Activated T-cell treated with anti-CD3 and anti-CD28 coated beads, Interleukin-2, amount 50 U/mL, for 24 hours (primary cell): ENCODE data around the gene DNAJC17.

Experiments
- DNase-seq: peaks from one replicate; pipeline ENCODE4 v3.0.0-alpha.2; 2020
- H3K27ac Mint-ChIP-seq: 2 replicates; pipeline ENCODE4 v1.8.0; 2020; ENCODE audit warnings: mild to moderate bottlenecking, mixed read lengths
- H3K27me3 Mint-ChIP-seq: 2 replicates; pipeline ENCODE4 v1.8.0; 2020; ENCODE audit warnings: mixed read lengths
- H3K36me3 Mint-ChIP-seq: 2 replicates; pipeline ENCODE4 v1.8.0; 2020; ENCODE audit warnings: low read depth, mixed read lengths
- H3K4me1 Mint-ChIP-seq: 2 replicates; pipeline ENCODE4 v1.8.0; 2020; ENCODE audit warnings: low read depth, mixed read lengths
- H3K4me3 Mint-ChIP-seq: 2 replicates; pipeline ENCODE4 v1.8.0; 2020; ENCODE audit warnings: mild to moderate bottlenecking, moderate library complexity, mixed read lengths
- H3K9me3 Mint-ChIP-seq: 2 replicates; pipeline ENCODE4 v1.8.0; 2020; ENCODE audit warnings: mixed read lengths

DNAJC17 gene

GRCh38 chr15:40843885-40844695 is 36.8 kb upstream of the DNAJC17 start, which contains the start of gene SPINT1:
Gene SPINT1, plus strand, starts transcription at chr15:40844048. Its CDS starts 507 bp downstream, at chr15:40844555.
- Mint-ChIP-seq H3K4me3 (peak within 1 kb of the TSS; percentile 80), H3K36me3 (no peaks in the 10 kb centered on the region), H3K27me3 (peaks cover 12% of the 10 kb centered on the region), H3K27ac (peak within 1 kb of the TSS; percentile 8), H3K4me1 (peaks cover 29% of the 10 kb centered on the region), H3K9me3 (no peaks in the 10 kb centered on the region)
- peak; percentile 84 for DNase-seq

GRCh38 chr15:40843261-40843884 is 36.1 kb upstream of the DNAJC17 start:
- peaks cover 12% of the 10 kb centered on the region for H3K27me3 Mint-ChIP-seq
- peak overlapping the region; percentile 68 for H3K4me3 Mint-ChIP-seq
- H3K27ac Mint-ChIP-seq, result no peak overlapping the region
- no peaks in the 10 kb centered on the region for H3K9me3 Mint-ChIP-seq
- DNase-seq, result no peak
- no peaks in the 10 kb centered on the region for H3K36me3 Mint-ChIP-seq
- H3K4me1 Mint-ChIP-seq, result peaks cover 29% of the 10 kb centered on the region

GRCh38 chr15:40841741-40842140 is 34.5 kb upstream of the DNAJC17 start:
- H3K9me3 Mint-ChIP-seq, result no peaks in the 10 kb centered on the region
- H3K4me3 Mint-ChIP-seq, result no peak overlapping the region
- H3K27me3 Mint-ChIP-seq, result peaks cover 12% of the 10 kb centered on the region

GRCh38 chr15:40838756-40839155 is 31.5 kb upstream of the DNAJC17 start:
- H3K27me3 Mint-ChIP-seq, result peaks cover 8% of the 10 kb centered on the region
- H3K4me3 Mint-ChIP-seq, result no peak overlapping the region
- H3K36me3 Mint-ChIP-seq, result no peaks in the 10 kb centered on the region
- no peak overlapping the region for H3K27ac Mint-ChIP-seq
- H3K4me1 Mint-ChIP-seq, result peaks cover 5% of the 10 kb centered on the region
- no peak for DNase-seq
- H3K9me3 Mint-ChIP-seq, result no peaks in the 10 kb centered on the region

More at GRCh38 chr15:40841741-40842140, 34.5 kb upstream of the DNAJC17 start:
- DNase-seq, result no peak
- Mint-ChIP-seq H3K27ac (no peak overlapping the region), H3K4me1 (peaks cover 19% of the 10 kb centered on the region), H3K36me3 (no peaks in the 10 kb centered on the region)

- Mint-ChIP-seq H3K4me1 (no peaks in the 10 kb centered on the region), H3K9me3 (no peaks in the 10 kb centered on the region), H3K27ac (no peak overlapping the region), H3K27me3 (no peaks in the 10 kb centered on the region), H3K4me3 (no peak overlapping the region), H3K36me3 (no peaks in the 10 kb centered on the region)
- no peak for DNase-seq
Measured at GRCh38 chr15:40836020-40836419, 28.7 kb upstream of the DNAJC17 start.

GRCh38 chr15:40832903-40833302 is 25.6 kb upstream of the DNAJC17 start:
- Mint-ChIP-seq H3K27me3 (no peaks in the 10 kb centered on the region), H3K4me1 (no peaks in the 10 kb centered on the region)
- no peak for DNase-seq

GRCh38 chr15:40831861-40832260 is 24.6 kb upstream of the DNAJC17 start:
- H3K27ac Mint-ChIP-seq, result no peak overlapping the region
- H3K9me3 Mint-ChIP-seq, result no peaks in the 10 kb centered on the region
- no peaks in the 10 kb centered on the region for H3K36me3 Mint-ChIP-seq
- H3K4me3 Mint-ChIP-seq, result no peak overlapping the region
- no peaks in the 10 kb centered on the region for H3K27me3 Mint-ChIP-seq
- DNase-seq, result no peak
- no peaks in the 10 kb centered on the region for H3K4me1 Mint-ChIP-seq

More at GRCh38 chr15:40832903-40833302, 25.6 kb upstream of the DNAJC17 start:
- Mint-ChIP-seq H3K9me3 (no peaks in the 10 kb centered on the region), H3K4me3 (no peak overlapping the region), H3K36me3 (no peaks in the 10 kb centered on the region), H3K27ac (no peak overlapping the region)

- H3K4me3 Mint-ChIP-seq, result no peak overlapping the region
- H3K36me3 Mint-ChIP-seq, result no peaks in the 10 kb centered on the region
- H3K9me3 Mint-ChIP-seq, result no peaks in the 10 kb centered on the region
- no peaks in the 10 kb centered on the region for H3K4me1 Mint-ChIP-seq
- no peaks in the 10 kb centered on the region for H3K27me3 Mint-ChIP-seq
- no peak overlapping the region for H3K27ac Mint-ChIP-seq
- no peak for DNase-seq
Measured at GRCh38 chr15:40830884-40831283, 23.6 kb upstream of the DNAJC17 start.

GRCh38 chr15:40829115-40829514 is 21.8 kb upstream of the DNAJC17 start:
- no peak for DNase-seq
- H3K36me3 Mint-ChIP-seq, result no peaks in the 10 kb centered on the region
- H3K27me3 Mint-ChIP-seq, result no peaks in the 10 kb centered on the region
- no peak overlapping the region for H3K27ac Mint-ChIP-seq
- H3K4me3 Mint-ChIP-seq, result no peak overlapping the region
- H3K4me1 Mint-ChIP-seq, result no peaks in the 10 kb centered on the region
- no peaks in the 10 kb centered on the region for H3K9me3 Mint-ChIP-seq

GRCh38 chr15:40828447-40829036 is 21.3 kb upstream of the DNAJC17 start, which contains the start of gene PPP1R14D:
Gene PPP1R14D, minus strand, starts transcription at chr15:40828708. Its CDS starts 67 bp downstream, at chr15:40828641.
- no peaks in the 10 kb centered on the region for H3K4me1 Mint-ChIP-seq
- no peak within 1 kb of the TSS for H3K27ac Mint-ChIP-seq
- H3K36me3 Mint-ChIP-seq, result no peaks in the 10 kb centered on the region
- no peak for DNase-seq
- no peak within 1 kb of the TSS for H3K4me3 Mint-ChIP-seq
- no peaks in the 10 kb centered on the region for H3K27me3 Mint-ChIP-seq
- H3K9me3 Mint-ChIP-seq, result no peaks in the 10 kb centered on the region

GRCh38 chr15:40826423-40827075 is 19.3 kb upstream of the DNAJC17 start:
- DNase-seq, result no peak
- Mint-ChIP-seq H3K27me3 (no peaks in the 10 kb centered on the region), H3K36me3 (no peaks in the 10 kb centered on the region), H3K4me1 (no peaks in the 10 kb centered on the region), H3K9me3 (no peaks in the 10 kb centered on the region), H3K27ac (no peak overlapping the region), H3K4me3 (no peak overlapping the region)

- Mint-ChIP-seq H3K27me3 (no peaks in the 10 kb centered on the region), H3K9me3 (no peaks in the 10 kb centered on the region), H3K36me3 (no peaks in the 10 kb centered on the region), H3K27ac (no peak overlapping the region), H3K4me1 (no peaks in the 10 kb centered on the region), H3K4me3 (no peak overlapping the region)
- DNase-seq, result no peak
Measured at GRCh38 chr15:40825661-40826422, 18.6 kb upstream of the DNAJC17 start.

- Mint-ChIP-seq H3K27ac (no peak overlapping the region), H3K4me1 (no peaks in the 10 kb centered on the region), H3K4me3 (no peak overlapping the region)
Measured at GRCh38 chr15:40823572-40824343, 16.5 kb upstream of the DNAJC17 start.

More at GRCh38 chr15:40823572-40824343, 16.5 kb upstream of the DNAJC17 start:
- no peak for DNase-seq
- Mint-ChIP-seq H3K9me3 (no peaks in the 10 kb centered on the region), H3K27me3 (no peaks in the 10 kb centered on the region), H3K36me3 (no peaks in the 10 kb centered on the region)
